Ovary (tissue), 9 donors: ENCODE data around the gene WWOX. TPM values are rescaled to one million over a fixed set of nuclear protein-coding genes. Genes with fewer than 3 reads are reported as not detected.

Experiments used
- DNase-seq, 5 donors: peaks; one replicate each; pipeline ENCODE4 v3.0.0-alpha.2; 2019 to 2020
- H3K27ac ChIP-seq, 2 donors: fragments of 200-600 bp; one replicate each; pipeline versions ENCODE4 v1.5.1 to v1.8.0; 2019 to 2022
- H3K27me3 ChIP-seq: fragments of 200-600 bp; one replicate; pipeline ENCODE4 v1.8.0; 2022
- H3K36me3 ChIP-seq: fragments of 200-600 bp; sonication (generic); one replicate; pipeline ENCODE4 v1.5.1; 2019
- H3K4me1 ChIP-seq: one replicate; pipeline ENCODE4 v1.8.1; 2013; ENCODE audit warnings: mild to moderate bottlenecking, moderate library complexity; ENCODE audit not compliant: insufficient read depth
- H3K4me3 ChIP-seq: fragments of 200-600 bp; sonication (generic); one replicate; pipeline ENCODE4 v1.5.1; 2017
- H3K9me3 ChIP-seq, 2 donors: fragments of 200-600 bp in 1 of 2; sonication (generic) in 1 of 2; one replicate each; pipeline versions ENCODE4 v1.5.1 to v1.8.1; 2013 to 2019; ENCODE audit warnings: mild to moderate bottlenecking in 1 of 2, moderate library complexity in 1 of 2
- CTCF ChIP-seq, 3 donors: fragments of 450-650 bp in 2 of 3; fragments of 200-600 bp in 1 of 3; IDR thresholded peaks; one replicate each; pipeline versions ENCODE4 v1.5.1 to v1.8.0; 2016 to 2022; ENCODE audit warnings: antibody characterized with exemption in 3 of 3, mild to moderate bottlenecking in 1 of 3
- EP300 ChIP-seq: sonication (generic); formaldehyde crosslinking; IDR thresholded peaks from one replicate; pipeline ENCODE4 v1.6.1; 2017; ENCODE audit warnings: antibody characterized with exemption
- POLR2A ChIP-seq: fragments of 450-650 bp; IDR thresholded peaks from one replicate; pipeline ENCODE4 v1.6.1; 2017; ENCODE audit warnings: antibody characterized with exemption, mild to moderate bottlenecking, moderate library complexity
- WGBS, 3 donors: extraction: QIAGEN DNeasy Blood & Tissue Kit in 1 of 3; methylation state at CpG; one replicate each; pipeline versions ENCODE4 v1.1.5 to v1.1.7; 2013 to 2017; 5-methylcytosine and 5-hydroxymethylcytosine counted together
- intact Hi-C, 4 donors: fragments of 100-400 bp; cut with DNase I; formaldehyde crosslinking; loops; one replicate each; pipeline versions ENCODE4 v1.11.0 to v1.15.1; 2022 to 2023
- polyA plus RNA-seq, 2 donors: library from polyadenylated mRNA; stranded (reverse); fragments of 200-250 nt in 1 of 2; fragments of 350-450 nt in 1 of 2; fragmentation: Illumina TruSeq in 1 of 2; extraction: RNeasy Lipid Tissue Mini Kit (QIAGEN cat#74804) in 1 of 2; gene quantifications; one replicate each; pipeline ENCODE4 v1.2.3, GENCODE V29; 2013 to 2014
- total RNA-seq, 7 donors: library from RNA; depleted of rRNA in 2 of 7; stranded (reverse); fragments of >200 nt in 2 of 7; fragmentation: NEBNext Ultra II Directional in 3 of 7; extraction: Animal tissue kit (Norgen Biotek cat#: 25700) in 3 of 7; gene quantifications; one replicate each; pipeline versions ENCODE4 v1.1.0 to v1.2.4, GENCODE V29; 2016 to 2023
- donor health status: DM: no; HTN: no; CAD: no; lungs with moderate emphysema.
- donor health status: DM: no; HTN: no; CAD: no.
- donor health status: Bipolar disorder and iron deficiency.
- donor health status: DM: yes; HTN: yes; CAD: no.
- donor health status: DM: no; HTN: no; CAD: no.
- donor health status: DM: yes; HTN: yes; CAD: no.

WWOX gene
- total and polyA plus RNA-seq, 9 donors: 11.0 to 40.5 (median 25.2) TPM

GRCh38 chr16:78413651-78414050, 314.2 kb downstream of the WWOX start:
- H3K36me3 ChIP-seq: no peaks in the 10 kb centered on the region
- H3K27ac ChIP-seq: no peak overlapping the region
- no peaks in the 10 kb centered on the region for H3K4me1 ChIP-seq
- H3K4me3 ChIP-seq: no peak overlapping the region
- H3K9me3 ChIP-seq: no peaks in the 10 kb centered on the region
- intact Hi-C loops: loop anchor here in 1 of 4 donors (10.0 kb wide), 1 partner anchor 1781 kb away; no protein-coding TSS in a partner anchor
- TF ChIP-seq EP300 (no peak), CTCF (IDR thresholded peaks at IDR 0.05) (no peak), POLR2A (no peak)
- WGBS, 3 donors: 93 to 99% (median 95%) methylated on average over 3 of the region's 3 CpGs
- H3K27me3 ChIP-seq: no peaks in the 10 kb centered on the region
- DNase-seq: no peak

GRCh38 chr16:78415013-78415412, 315.6 kb downstream of the WWOX start:
- WGBS, 3 donors: 96 to 98% (median 96%) methylated on average over 5 of the region's 5 CpGs
- DNase-seq: no peak
- TF ChIP-seq EP300 (no peak), CTCF (IDR thresholded peaks at IDR 0.05) (no peak), POLR2A (no peak)
- intact Hi-C loops: loop anchor here in 1 of 4 donors (10.0 kb wide), 1 partner anchor 1780 kb away; no protein-coding TSS in a partner anchor
- Histone ChIP-seq H3K9me3 (no peaks in the 10 kb centered on the region), H3K36me3 (no peaks in the 10 kb centered on the region), H3K27ac (no peak overlapping the region), H3K4me1 (no peaks in the 10 kb centered on the region), H3K4me3 (no peak overlapping the region), H3K27me3 (no peaks in the 10 kb centered on the region)

DNA sequence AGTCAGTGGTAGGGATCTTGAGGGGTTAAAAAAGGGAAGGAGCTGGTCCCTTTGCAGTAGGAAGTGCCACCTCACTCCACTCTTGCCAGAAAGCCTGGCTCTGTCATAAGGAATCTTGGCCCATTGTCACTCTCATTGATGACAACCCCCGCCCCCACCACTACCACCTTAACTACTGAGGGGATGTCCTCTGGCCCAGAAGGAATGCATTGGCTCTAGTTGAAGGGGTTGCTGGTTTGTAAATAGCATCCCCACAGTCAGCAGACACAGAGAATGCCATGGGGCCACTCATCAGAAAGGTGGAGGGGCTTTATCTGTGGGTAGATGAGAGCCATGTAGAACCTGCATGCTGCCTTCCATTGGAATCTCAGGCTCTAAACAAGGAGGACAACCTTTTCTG, 316.2 kb downstream of the WWOX start:
- 96 to 100% (median 97%) methylated on average over 1 of the region's 1 CpG for WGBS, 3 donors
- no peaks in the 10 kb centered on the region for H3K27me3 ChIP-seq
- H3K9me3 ChIP-seq: no peaks in the 10 kb centered on the region
- intact Hi-C loops: loop anchor here in 1 of 4 donors (10.0 kb wide), 1 partner anchor 1779 kb away; no protein-coding TSS in a partner anchor
- no peaks in the 10 kb centered on the region for H3K36me3 ChIP-seq
- TF ChIP-seq EP300: no peak
- TF ChIP-seq POLR2A: no peak
- no peak for TF ChIP-seq CTCF (IDR thresholded peaks at IDR 0.05)
- no peaks in the 10 kb centered on the region for H3K4me1 ChIP-seq
- no peak for DNase-seq
- H3K27ac ChIP-seq: no peak overlapping the region
- no peak overlapping the region for H3K4me3 ChIP-seq

GRCh38 chr16:78416400-78416799, 316.9 kb downstream of the WWOX start:
- Histone ChIP-seq H3K4me1 (no peaks in the 10 kb centered on the region), H3K27me3 (no peaks in the 10 kb centered on the region), H3K36me3 (no peaks in the 10 kb centered on the region), H3K27ac (no peak overlapping the region), H3K4me3 (no peak overlapping the region), H3K9me3 (no peaks in the 10 kb centered on the region)
- TF ChIP-seq EP300: no peak
- no peak for TF ChIP-seq POLR2A
- TF ChIP-seq CTCF (IDR thresholded peaks at IDR 0.05): no peak
- intact Hi-C loops: loop anchor here in 1 of 4 donors (10.0 kb wide), 1 partner anchor 1778 kb away; no protein-coding TSS in a partner anchor
- DNase-seq: no peak
